WTC11 (cell line): ENCODE results near the gene KCNIP2.

Experiments used
- CTCF ChIP-seq: fragments of 200-600 bp; IDR thresholded peaks from 2 replicates; pipeline ENCODE4 v1.8.0; 2022; ENCODE audit warnings: antibody characterized with exemption
- E2F1 ChIP-seq: sonication (generic); formaldehyde crosslinking; IDR thresholded peaks from 2 replicates; pipeline ENCODE4 v1.8.0; 2022; ENCODE audit warnings: mild to moderate bottlenecking, missing genetic modification reagents
- ELF4 ChIP-seq: sonication (generic); formaldehyde crosslinking; IDR thresholded peaks from 2 replicates; pipeline ENCODE4 v1.8.1; 2022; ENCODE audit warnings: low read depth, mild to moderate bottlenecking, moderate library complexity, missing genetic modification reagents
- MAX ChIP-seq: sonication (generic); formaldehyde crosslinking; IDR thresholded peaks from 2 replicates; pipeline ENCODE4 v1.8.0; 2022; ENCODE audit warnings: mild to moderate bottlenecking, missing genetic modification reagents
- MXD4 ChIP-seq: fragments of 250-450 bp; sonication (Bioruptor Pico); IDR thresholded peaks from 2 replicates; pipeline ENCODE4 v1.8.0; 2021; ENCODE audit warnings: mild to moderate bottlenecking, moderate library complexity, borderline replicate concordance
- PRRX2 ChIP-seq: fragments of 250-450 bp; sonication (Bioruptor Pico); IDR thresholded peaks from 2 replicates; pipeline ENCODE4 v1.8.0; 2021; ENCODE audit warnings: mild to moderate bottlenecking
- STAT6 ChIP-seq: sonication (generic); formaldehyde crosslinking; conservative IDR thresholded peaks from 2 replicates; pipeline ENCODE4 v1.8.1; 2023; ENCODE audit warnings: mild to moderate bottlenecking, low read depth, missing genetic modification reagents, moderate library complexity
- ZNF263 ChIP-seq: sonication (generic); formaldehyde crosslinking; IDR thresholded peaks from 2 replicates; pipeline ENCODE4 v1.8.1; 2022; ENCODE audit warnings: low read depth, mild to moderate bottlenecking, moderate library complexity, missing genetic modification reagents

- peak; percentile 93 for TF ChIP-seq CTCF
- peak; percentile 20; the same call in 1 of the 2 replicates for TF ChIP-seq MAX
- TF ChIP-seq ELF4 (CRISPR knock-in tag): no peak
- no peak for TF ChIP-seq E2F1
- TF ChIP-seq PRRX2 (CRISPR knock-in tag): no peak
- TF ChIP-seq MXD4: no peak
- no peak for TF ChIP-seq ZNF263 (CRISPR knock-in tag)
- no peak for TF ChIP-seq STAT6 (CRISPR knock-in tag)
Observed at GRCh38 chr10:101840741-101841453, 2.7 kb downstream of the KCNIP2 start.
